ENCODE measurements around the gene CACNA1C. TPM values are rescaled to one million over a fixed set of nuclear protein-coding genes. Genes with fewer than 3 reads are reported as not detected.

Gene CACNA1C
- total RNA-seq, 2 experiments from 2014 or later: 0.05 to 0.08 TPM

DNA sequence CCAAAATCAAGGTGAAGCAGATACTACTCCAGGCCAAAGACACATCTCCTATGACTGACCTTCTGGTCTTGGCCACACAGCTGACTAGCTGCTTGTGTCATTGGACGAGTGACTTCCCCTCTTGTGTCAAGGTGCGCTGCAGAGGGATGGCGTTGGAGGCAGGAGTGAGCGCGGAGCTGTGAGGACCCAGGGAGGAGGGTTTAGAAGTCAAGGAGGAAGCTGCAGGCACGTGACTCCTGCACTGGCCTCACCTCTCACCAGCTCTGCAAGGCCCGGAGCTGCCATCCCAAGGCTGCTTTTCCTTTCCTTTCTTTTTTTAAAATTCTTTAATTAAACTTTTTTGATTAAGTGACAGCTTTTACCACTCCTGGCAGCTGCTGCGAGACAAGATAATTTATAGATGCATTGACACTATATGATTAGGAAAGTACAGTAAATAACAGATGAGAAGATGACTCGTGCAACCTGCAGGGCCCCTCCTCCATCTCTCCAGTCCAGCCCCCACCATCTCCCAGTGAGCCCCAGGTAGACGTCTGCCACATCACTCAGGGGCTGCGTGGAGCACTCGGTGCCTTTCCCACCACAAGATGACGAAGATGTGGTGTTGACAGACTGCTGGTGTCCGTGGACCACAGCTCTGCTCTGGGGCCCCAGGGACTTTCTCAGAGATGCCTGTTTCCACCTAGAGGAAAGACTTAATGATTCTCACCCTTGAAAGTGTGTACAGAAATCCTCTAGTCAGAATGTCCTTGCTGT, 350.6 kb downstream of the CACNA1C start:
- H3K4me3 Mint-ChIP-seq: no peak overlapping the region
- no peaks in the 10 kb centered on the region for H3K36me3 Mint-ChIP-seq (ENCODE audit: low read depth)
- H3K27ac Mint-ChIP-seq: no peak overlapping the region
- POLR2A ChIA-PET: no interaction called here
- intact Hi-C loops (cut with DNase I, micrococcal nuclease): no loop called here
- no peaks in the 10 kb centered on the region for H3K4me1 ChIP-seq (ENCODE audit: insufficient read depth, low read length)
- no peak overlapping the region for H3K4me3 ChIP-seq (ENCODE audit: low read length)
- peaks cover 2% of the 10 kb centered on the region for H3K9me3 Mint-ChIP-seq
- DNase-seq (no peak), ATAC-seq (ENCODE audit: poor library complexity) (no peak)
- TF ChIP-seq, protein P1, sequence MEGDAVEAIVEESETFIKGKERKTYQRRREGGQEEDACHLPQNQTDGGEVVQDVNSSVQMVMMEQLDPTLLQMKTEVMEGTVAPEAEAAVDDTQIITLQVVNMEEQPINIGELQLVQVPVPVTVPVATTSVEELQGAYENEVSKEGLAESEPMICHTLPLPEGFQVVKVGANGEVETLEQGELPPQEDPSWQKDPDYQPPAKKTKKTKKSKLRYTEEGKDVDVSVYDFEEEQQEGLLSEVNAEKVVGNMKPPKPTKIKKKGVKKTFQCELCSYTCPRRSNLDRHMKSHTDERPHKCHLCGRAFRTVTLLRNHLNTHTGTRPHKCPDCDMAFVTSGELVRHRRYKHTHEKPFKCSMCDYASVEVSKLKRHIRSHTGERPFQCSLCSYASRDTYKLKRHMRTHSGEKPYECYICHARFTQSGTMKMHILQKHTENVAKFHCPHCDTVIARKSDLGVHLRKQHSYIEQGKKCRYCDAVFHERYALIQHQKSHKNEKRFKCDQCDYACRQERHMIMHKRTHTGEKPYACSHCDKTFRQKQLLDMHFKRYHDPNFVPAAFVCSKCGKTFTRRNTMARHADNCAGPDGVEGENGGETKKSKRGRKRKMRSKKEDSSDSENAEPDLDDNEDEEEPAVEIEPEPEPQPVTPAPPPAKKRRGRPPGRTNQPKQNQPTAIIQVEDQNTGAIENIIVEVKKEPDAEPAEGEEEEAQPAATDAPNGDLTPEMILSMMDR (IDR thresholded peaks at IDR 0.05): no peak
- no peaks in the 10 kb centered on the region for H3K9me3 ChIP-seq (ENCODE audit: control insufficient read depth in 1 of 2, insufficient read depth in 1 of 2, low read length in 2 of 2)
- no peaks in the 10 kb centered on the region for H3K36me3 ChIP-seq (ENCODE audit: insufficient read depth, low read length)
- CTCF ChIA-PET: no interaction called here
- H3K27me3 Mint-ChIP-seq: no peaks in the 10 kb centered on the region
- no peaks in the 10 kb centered on the region for H3K4me1 Mint-ChIP-seq (ENCODE audit: low read depth)
- H3K27me3 ChIP-seq (ENCODE audit: control insufficient read depth in 1 of 2, insufficient read depth in 2 of 2, low read length in 2 of 2): no peaks in the 10 kb centered on the region
- no peak overlapping the region for H3K27ac ChIP-seq (ENCODE audit: low read depth in 1 of 2, low read length in 2 of 2)

DNA sequence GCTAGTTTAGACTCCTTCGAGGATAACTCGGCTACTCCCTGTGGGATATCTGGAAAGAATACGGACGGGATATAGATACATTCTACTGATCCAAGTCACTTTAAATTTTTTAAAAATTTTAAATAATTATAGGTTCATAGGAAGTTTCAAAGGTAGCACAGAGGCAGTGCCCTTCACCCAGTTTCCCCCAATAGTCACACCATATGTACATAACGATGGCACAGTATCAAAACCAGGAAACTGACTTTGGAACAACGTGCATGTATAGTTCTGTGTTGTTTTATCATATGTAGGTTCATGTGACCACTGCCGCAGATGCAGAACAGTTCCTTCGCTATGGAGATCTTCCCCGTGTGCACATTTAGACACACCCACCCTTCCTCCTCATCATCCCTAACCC, 352.3 kb downstream of the CACNA1C start:
- intact Hi-C loops (cut with DNase I, micrococcal nuclease): no loop called here
- no peak for DNase-seq
- Mint-ChIP-seq H3K9me3 (peaks cover 2% of the 10 kb centered on the region), H3K27ac (no peak overlapping the region), H3K36me3 (ENCODE audit: low read depth) (no peaks in the 10 kb centered on the region), H3K4me3 (no peak overlapping the region), H3K4me1 (ENCODE audit: low read depth) (no peaks in the 10 kb centered on the region), H3K27me3 (peaks cover 3% of the 10 kb centered on the region)
- H3K27me3 ChIP-seq (ENCODE audit: control insufficient read depth in 1 of 2, insufficient read depth in 2 of 2, low read length in 2 of 2): no peaks in the 10 kb centered on the region
- ATAC-seq (ENCODE audit: poor library complexity): no peak
- ChIA-PET POLR2A (no interaction called here), CTCF (no interaction called here)
- H3K9me3 ChIP-seq (ENCODE audit: control insufficient read depth in 1 of 2, insufficient read depth in 1 of 2, low read length in 2 of 2): no peaks in the 10 kb centered on the region
- no peaks in the 10 kb centered on the region for H3K36me3 ChIP-seq (ENCODE audit: insufficient read depth, low read length)
- TF ChIP-seq, protein P1 (IDR thresholded peaks at IDR 0.05): no peak
- H3K4me1 ChIP-seq (ENCODE audit: insufficient read depth, low read length): no peaks in the 10 kb centered on the region
- no peak overlapping the region for H3K27ac ChIP-seq (ENCODE audit: low read depth in 1 of 2, low read length in 2 of 2)
- no peak overlapping the region for H3K4me3 ChIP-seq (ENCODE audit: low read length)

DNA sequence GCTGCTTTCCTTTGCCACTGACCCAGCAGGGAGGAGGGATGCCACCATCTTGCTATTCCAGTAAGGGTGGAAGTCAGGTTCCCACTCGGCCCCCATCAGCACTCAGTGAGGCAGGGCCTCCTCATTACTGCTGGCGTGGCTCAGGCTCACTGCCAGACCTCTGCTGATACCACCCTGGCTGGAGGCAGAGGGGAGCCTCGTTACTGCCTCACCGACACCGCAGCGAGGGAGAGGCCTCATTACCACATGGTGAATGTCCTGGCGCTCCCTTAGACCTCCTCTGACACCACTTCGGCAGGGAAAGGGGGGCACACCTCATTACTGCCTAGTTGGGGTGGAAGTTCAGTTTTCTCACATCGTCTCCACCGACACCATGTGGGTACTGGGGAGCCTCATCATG, 354.1 kb downstream of the CACNA1C start:
- Histone ChIP-seq H3K27me3 (ENCODE audit: control insufficient read depth in 1 of 2, insufficient read depth in 2 of 2, low read length in 2 of 2) (no peaks in the 10 kb centered on the region), H3K4me3 (ENCODE audit: low read length) (no peak overlapping the region), H3K4me1 (ENCODE audit: insufficient read depth, low read length) (no peaks in the 10 kb centered on the region), H3K9me3 (ENCODE audit: control insufficient read depth in 1 of 2, insufficient read depth in 1 of 2, low read length in 2 of 2) (no peaks in the 10 kb centered on the region), H3K27ac (ENCODE audit: low read depth in 1 of 2, low read length in 2 of 2) (no peak overlapping the region), H3K36me3 (ENCODE audit: insufficient read depth, low read length) (no peaks in the 10 kb centered on the region)
- TF ChIP-seq, protein P1 (IDR thresholded peaks at IDR 0.05): no peak
- Mint-ChIP-seq H3K27ac (no peak overlapping the region), H3K27me3 (peaks cover 3% of the 10 kb centered on the region), H3K4me1 (ENCODE audit: low read depth) (no peaks in the 10 kb centered on the region), H3K36me3 (ENCODE audit: low read depth) (no peaks in the 10 kb centered on the region), H3K9me3 (peaks cover 2% of the 10 kb centered on the region), H3K4me3 (no peak overlapping the region)
- DNase-seq (no peak), ATAC-seq (ENCODE audit: poor library complexity) (no peak)
- intact Hi-C loops (cut with DNase I, micrococcal nuclease): no loop called here
- POLR2A ChIA-PET: no interaction called here
- CTCF ChIA-PET: no interaction called here

All from CD4-positive, alpha-beta T cell (primary cell).